Activated CD4-positive, alpha-beta T cell treated with anti-CD3 and anti-CD28 coated beads, Interleukin-2, amount 50 U/mL, for 1 hour (primary cell): Measurements from ENCODE around the gene CNOT6.
"Not testable (repeated sequence)": the region's sequence is repeated elsewhere in the genome, so short reads cannot be mapped to it uniquely, and the experiment has no call there.

Experiments
- DNase-seq: peaks from one replicate; pipeline ENCODE4 v3.0.0-alpha.2; 2020

Gene CNOT6

DNA sequence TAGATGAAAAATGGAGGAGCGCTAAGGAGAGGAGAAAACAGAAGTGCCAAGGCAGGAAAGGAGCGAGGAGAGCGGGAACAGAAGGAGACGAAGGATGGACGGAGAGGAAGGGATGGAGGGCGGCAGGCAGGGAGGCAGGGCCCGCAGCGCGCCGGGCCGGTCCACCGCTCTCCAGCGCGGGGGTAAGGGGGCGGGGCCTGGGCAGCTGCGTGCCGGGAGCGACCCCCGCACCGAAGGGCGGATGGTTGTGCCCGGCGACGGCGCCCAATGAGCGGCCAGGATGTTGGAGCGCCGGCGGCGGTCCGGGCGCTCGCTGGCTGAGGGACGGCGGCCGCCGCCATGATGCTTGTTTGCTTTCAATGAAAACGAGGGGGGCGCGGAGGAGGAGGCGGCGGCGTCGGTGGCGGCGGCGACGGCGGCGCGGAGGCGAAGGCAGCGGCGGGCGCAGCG is at the start of gene CNOT6:
Gene CNOT6, plus strand, starts transcription at position 320 of the 450 bp plus-strand sequence. CDS start 34,898 bp downstream, outside the sequence.
- DNase-seq: peak; percentile 92

DNA sequence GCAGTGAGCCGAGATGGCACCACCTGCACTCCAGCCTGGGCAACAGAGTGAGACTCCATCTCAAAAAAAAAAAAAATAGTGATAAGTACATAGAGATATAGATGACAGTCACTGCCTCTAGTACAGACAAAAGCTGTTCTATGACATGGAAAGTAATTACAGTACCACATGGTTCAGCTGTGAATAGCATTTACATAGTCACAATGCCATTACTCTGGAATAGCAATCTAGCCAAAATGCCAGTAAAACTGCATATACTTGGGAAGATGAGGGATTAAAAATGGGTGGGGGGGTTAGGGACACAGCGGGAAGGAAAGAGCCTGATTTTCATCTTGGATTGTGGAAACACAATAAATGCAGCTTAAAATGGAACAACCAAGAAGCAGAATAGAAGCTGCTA is 39.4 kb upstream of the CNOT6 start:
- no peak for DNase-seq

GRCh38 chr5:180455872-180456271 is 38.3 kb upstream of the CNOT6 start:
- DNase-seq: no peak

- DNase-seq: no peak
These were observed 37.4 kb upstream of the CNOT6 start for GRCh38 chr5:180456792-180457191.

DNA sequence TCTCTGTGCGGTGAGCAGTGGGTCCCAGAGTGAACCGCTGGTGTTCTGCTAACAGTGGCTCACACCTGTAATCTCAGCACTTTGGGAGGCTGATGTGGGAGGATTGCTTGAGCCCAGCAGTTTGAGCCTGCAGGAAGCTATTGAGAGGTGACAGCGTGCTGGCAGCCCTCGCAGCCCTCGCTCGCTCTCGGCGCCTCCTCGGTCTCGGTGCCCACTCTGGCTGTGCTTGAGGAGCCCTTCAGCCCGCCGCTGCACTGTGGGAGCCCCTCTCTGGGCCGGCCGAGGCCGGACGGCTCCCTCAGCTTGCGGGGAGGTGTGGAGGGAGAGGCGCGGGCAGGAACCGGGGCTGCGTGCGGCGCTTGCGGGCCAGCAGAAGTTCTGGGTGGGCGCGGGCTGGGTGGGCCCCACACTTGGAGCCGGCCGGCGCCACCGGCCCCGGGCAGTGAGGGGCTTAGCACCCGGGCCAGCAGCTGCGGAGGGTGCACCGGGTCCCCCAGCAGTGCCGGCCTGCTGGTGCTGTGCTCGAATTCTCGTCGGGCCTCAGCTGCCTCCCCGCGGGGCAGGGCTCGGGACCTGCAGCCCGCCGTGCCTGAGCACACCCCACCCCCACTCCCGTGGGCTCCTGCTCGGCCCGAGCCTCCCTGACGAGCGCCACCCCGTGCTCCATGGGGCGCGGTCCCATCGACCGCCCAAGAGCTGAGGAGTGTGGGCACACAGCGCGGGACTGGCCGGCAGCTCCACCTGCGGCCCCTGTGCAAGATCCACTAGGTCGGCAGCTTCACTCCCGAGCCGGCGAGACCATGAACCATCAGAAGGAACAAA is 35.1 kb upstream of the CNOT6 start:
- DNase-seq: not testable (repeated sequence)

GRCh38 chr5:180459674-180460142 is 34.5 kb upstream of the CNOT6 start:
- DNase-seq: not testable (repeated sequence)

- DNase-seq: no peak
These were observed 33.3 kb upstream of the CNOT6 start for GRCh38 chr5:180460834-180461233.

DNA sequence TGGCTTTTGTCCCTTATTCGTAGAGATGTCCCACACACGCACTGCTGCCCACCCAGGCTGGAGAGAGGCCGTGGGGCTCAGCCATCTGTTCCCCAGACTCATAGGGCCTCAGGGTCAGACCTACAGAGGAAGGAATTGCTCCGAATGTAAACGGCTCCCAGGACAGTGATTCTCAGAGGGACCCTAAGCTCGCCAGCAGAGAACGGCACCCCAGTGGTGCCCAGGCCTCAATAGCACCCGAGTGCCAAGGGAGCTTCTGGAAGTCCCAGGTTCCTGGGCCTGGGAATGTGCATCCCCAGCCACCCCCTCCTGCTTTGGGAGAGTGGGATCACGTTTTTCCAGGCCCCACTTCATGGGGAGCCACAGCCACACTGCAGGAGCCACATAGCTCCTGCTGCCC is 32.9 kb upstream of the CNOT6 start:
- DNase-seq: no peak

DNA sequence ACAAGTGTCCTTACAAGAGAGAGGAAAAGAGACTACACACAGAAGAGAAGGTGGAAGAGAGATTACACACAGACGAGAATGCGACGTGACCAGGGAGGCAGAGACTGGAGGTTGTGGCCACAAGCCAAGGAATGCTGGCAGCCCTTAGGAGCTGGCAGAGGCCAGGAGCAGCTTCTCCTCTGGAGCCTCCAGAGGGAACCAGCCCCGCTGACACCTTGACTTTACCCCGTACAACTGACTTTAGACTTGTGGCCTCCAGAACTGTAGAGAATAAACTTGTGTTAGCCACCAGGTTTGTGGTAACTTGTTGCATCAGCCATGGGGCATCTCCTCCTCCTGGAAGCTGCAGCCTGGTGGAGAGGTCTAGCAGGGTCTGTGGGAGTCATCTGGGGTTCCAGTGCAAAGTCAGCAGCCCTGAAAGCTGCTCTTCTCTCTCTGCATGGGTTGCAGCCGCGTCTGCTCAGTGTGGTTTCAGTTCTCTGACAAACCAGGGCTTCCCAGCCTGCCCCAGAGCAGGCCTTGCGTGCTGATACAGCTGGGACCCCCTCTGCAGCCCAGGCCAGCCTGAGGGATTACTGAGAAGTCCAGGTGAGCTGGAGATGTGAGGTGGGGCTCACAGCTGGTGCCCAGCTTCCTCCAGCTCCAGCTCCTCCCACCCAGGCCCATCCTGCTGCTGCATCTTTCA is 30.8 kb upstream of the CNOT6 start:
- DNase-seq: no peak

GRCh38 chr5:180463916-180464602 is 30.1 kb upstream of the CNOT6 start:
- DNase-seq: no peak

GRCh38 chr5:180464603-180464970 is 29.6 kb upstream of the CNOT6 start:
- DNase-seq: no peak

DNA sequence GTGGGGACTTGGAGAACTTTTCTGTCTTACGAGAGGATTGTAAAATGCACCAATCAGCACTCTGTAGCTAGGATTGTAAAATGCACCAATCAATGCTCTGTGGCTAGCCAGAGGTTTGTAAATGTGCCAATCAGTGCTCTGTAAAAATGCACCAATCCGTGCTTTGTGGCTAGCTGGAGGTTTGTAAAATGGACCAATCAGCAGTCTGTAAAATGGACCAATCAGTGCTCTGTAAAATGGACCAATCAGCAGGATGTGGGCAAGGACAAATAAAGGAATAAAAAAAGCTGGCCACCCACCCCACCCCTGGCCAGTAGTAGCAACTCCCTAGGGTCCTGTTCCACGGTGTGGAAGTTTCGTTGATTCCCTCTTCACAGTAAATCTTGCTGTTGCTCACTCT is 29.1 kb upstream of the CNOT6 start:
- DNase-seq: not testable (repeated sequence)

- DNase-seq: no peak
These were observed 27.9 kb upstream of the CNOT6 start for GRCh38 chr5:180466316-180466715.

GRCh38 chr5:180467028-180467975 is 26.9 kb upstream of the CNOT6 start:
- no peak for DNase-seq

DNA sequence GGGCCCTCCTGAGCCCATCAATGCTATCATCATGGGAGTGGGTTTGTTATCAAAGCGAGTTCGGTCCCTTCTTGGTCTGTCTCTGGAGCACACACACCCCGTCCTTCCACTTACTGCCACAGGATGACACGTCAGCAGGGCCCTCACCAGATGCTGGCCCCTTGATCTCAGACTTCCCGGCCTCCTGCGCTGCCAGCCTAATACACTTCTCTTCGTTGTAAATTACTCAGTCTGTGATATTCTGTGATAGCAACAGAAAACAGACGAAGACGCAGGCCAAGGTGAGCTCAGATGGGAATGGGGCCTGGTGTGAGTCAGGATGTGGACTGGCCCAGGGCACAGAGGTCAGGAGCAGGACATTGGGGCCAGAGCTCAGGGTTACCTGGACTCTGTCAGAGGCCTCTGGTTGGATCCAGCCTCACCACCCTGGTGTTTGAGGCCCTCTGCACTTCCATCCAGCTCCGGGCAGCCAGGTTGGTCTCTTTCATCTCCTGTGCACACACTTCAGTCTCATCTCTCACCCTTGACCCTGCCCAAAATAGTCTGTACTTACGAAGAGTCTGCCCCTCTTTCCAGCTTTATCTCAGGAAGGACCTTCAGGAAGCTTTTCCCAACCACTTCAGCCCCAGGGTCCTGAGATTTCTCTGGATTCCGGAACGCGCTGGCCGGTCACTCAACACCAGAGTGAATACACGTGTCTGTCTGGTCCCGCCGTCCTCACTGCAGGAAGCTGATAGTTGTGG is 26.0 kb upstream of the CNOT6 start:
- no peak for DNase-seq

DNA sequence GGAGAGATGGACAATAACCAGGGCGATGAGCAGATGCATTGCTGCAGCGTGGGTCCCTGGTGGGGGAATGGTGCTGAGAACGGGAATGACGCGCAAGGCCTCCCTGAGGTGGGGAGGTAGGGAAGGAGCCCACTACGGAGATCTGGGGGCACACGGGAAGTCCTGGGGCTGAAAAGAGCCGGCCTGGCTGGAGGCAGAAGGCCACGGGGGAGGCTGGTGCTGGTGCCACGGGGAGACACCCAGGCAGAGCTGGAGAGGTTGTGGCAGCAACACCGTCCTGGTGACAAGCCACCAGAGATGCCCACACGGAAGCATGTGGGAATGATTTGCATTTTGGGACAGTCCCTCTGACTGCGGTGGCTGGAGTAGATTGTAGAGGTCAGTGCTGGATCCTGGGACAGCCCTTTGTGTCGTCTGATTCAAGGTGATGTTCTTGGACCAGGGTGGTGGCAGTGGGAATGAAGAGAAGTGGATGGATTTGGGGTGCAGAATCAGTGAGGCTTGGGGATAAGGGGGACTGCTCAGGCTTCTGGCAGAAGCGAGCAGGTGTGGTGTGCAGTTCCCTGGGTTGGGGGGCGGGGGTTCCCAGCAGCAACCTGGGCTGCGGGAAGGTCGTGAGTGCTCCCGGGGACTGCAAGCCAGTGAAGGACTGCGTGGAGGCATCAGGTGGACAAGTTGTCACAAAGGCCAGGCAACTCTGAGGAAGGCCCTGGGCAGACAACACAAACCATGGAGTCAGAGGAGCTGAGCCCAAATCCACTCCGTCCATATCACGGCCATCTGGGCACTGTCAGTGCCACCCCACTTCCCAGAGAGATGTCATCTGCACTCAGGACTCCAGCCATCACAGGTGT is 25.2 kb upstream of the CNOT6 start:
- DNase-seq: no peak

GRCh38 chr5:180469586-180469865 is 24.7 kb upstream of the CNOT6 start:
- DNase-seq: no peak

GRCh38 chr5:180469866-180470265 is 24.3 kb upstream of the CNOT6 start:
- DNase-seq: no peak

- no peak for DNase-seq
These were observed 23.8 kb upstream of the CNOT6 start for GRCh38 chr5:180470361-180470760.

- DNase-seq: peak; percentile 49
These were observed 23.1 kb upstream of the CNOT6 start for GRCh38 chr5:180470966-180471582.
